Astrocyte (in vitro differentiated cells and primary cell): ENCODE results near the gene RBX1.

Experiments
- CTCF ChIP-seq: IDR thresholded peaks from 2 replicates; pipeline ENCODE4 v1.5.1; 2011; ENCODE audit warnings: low read depth, mild to moderate bottlenecking, inconsistent platforms, low read length, moderate library complexity; ENCODE audit not compliant: insufficient read depth
- EZH2 ChIP-seq: IDR thresholded peaks from 2 replicates; pipeline ENCODE4 v1.6.1; 2012; ENCODE audit warnings: mild to moderate bottlenecking, low read length, inconsistent platforms; ENCODE audit not compliant: insufficient read depth

- no peak for TF ChIP-seq CTCF
- no peak for TF ChIP-seq EZH2
These were observed 50.5 kb downstream of the RBX1 start for GRCh38 chr22:41001722-41002122.
